GM10248 (cell line): ENCODE data around the gene TP53.

Source experiments
- CTCF ChIA-PET: fragments of 300-600 bp; sonication (Branson Sonifier 250); formaldehyde crosslinking; extraction: SDS; loops from one replicate; lab custom pipeline; 2021; ENCODE audit warnings: antibody characterized with exemption; lab: Yijun Ruan, JAX
- POLR2A ChIA-PET: fragments of 350-650 bp; sonication (Branson Sonifier 250); formaldehyde crosslinking; extraction: SDS; loops from one replicate; lab custom pipeline; 2020; ENCODE audit warnings: antibody characterized with exemption; lab: Yijun Ruan, JAX
- DNase-seq: peaks from one replicate; pipeline ENCODE4 v3.0.0; 2012; ENCODE audit errors: extremely low spot score
- CTCF ChIP-seq: IDR thresholded peaks from 2 replicates; pipeline ENCODE4 v1.5.1; 2012; ENCODE audit warnings: mild to moderate bottlenecking, low read depth; ENCODE audit errors: extremely low read depth, missing control alignments, control extremely low read depth

Gene TP53

DNA sequence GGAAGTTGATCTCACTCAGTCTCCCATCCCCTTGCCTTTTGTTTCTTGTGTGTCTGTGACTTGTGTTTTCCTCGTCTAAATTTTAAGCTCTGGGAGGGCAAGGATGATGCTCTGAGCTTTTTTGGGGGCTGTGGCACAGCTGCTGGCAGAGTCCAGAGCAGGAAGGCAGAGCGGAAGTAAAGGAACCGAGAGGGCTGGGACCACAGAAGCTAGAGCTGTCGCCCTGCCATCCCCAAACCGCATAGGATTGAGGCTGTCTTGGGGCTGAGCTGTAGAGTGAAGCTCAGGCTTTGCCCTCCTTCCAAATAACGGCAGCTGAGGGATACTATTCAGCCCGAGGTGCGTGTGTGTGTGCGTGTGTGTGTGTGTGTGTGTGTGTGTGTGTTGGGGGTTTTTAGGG lies 26.5 kb upstream of the TP53 start:
- ChIA-PET CTCF (interaction anchor here (1.0 to 2.6 kb wide), 3 partner anchors 8 to 26 kb away, joined by 3 to 9 read pairs (median 3); partner anchors contain the start of genes EFNB3 and TP53), POLR2A (interaction anchor here (1.2 kb wide), 1 partner anchor 229 kb away, joined by 5 read pairs; the partner anchor contains the start of gene POLR2A)
- TF ChIP-seq CTCF = no peak
- DNase-seq = no peak

- ChIA-PET POLR2A (interaction anchor here (0.5 kb wide), 1 partner anchor 308 kb away, joined by 5 read pairs; the partner anchor contains the start of gene TMEM256), CTCF (interaction anchor here (0.7 to 1.0 kb wide), 2 partner anchors 9 to 24 kb away, joined by 3 read pairs; no protein-coding TSS in a partner anchor)
- no peak for DNase-seq
- TF ChIP-seq CTCF = no peak
These were observed 25.0 kb upstream of the TP53 start for GRCh38 chr17:7712111-7712771.

GRCh38 chr17:7711051-7711755 lies 23.9 kb upstream of the TP53 start:
- DNase-seq = no peak
- ChIA-PET CTCF (interaction anchor here (0.7 to 1.3 kb wide), 2 partner anchors 24 to 356 kb away, joined by 3 to 6 read pairs; partner anchors contain the start of gene TP53), POLR2A (no interaction called here)
- TF ChIP-seq CTCF = no peak

GRCh38 chr17:7710301-7710700 lies 23.0 kb upstream of the TP53 start:
- DNase-seq = no peak
- CTCF ChIA-PET = interaction anchor here (0.7 to 1.3 kb wide), 2 partner anchors 23 to 355 kb away, joined by 3 to 6 read pairs; partner anchors contain the start of gene TP53
- POLR2A ChIA-PET = no interaction called here
- TF ChIP-seq CTCF = no peak

DNA sequence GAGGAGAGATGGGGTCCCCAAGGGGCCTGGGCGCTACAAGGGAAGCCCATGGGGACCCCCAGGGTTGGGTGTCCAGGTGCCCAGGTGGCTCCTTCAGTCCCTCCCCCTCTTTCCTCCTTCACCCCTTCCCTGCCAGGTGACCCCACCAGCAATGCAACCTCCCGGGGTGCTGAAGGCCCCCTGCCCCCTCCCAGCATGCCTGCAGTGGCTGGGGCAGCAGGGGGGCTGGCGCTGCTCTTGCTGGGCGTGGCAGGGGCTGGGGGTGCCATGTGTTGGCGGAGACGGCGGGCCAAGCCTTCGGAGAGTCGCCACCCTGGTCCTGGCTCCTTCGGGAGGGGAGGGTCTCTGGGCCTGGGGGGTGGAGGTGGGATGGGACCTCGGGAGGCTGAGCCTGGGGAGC lies 21.7 kb upstream of the TP53 start:
- CTCF ChIA-PET = no interaction called here
- no peak for TF ChIP-seq CTCF
- POLR2A ChIA-PET = no interaction called here
- no peak for DNase-seq
